Stimulated activated CD8-positive, alpha-beta memory T cell treated with anti-CD3 and anti-CD28 coated beads, Interleukin-12 subunit alpha, Interleukin-12 subunit beta, amount 100 ng/mL, for 4 hours (primary cell): ENCODE measurements around the gene LRRC8E.
A peak's percentile ranks its signal among the peaks of the same experiment; 100 is the strongest.

Source experiments
- DNase-seq: peaks from one replicate; pipeline ENCODE4 v3.0.0-alpha.2; 2020; ENCODE audit warnings: low read depth

The LRRC8E gene

DNA sequence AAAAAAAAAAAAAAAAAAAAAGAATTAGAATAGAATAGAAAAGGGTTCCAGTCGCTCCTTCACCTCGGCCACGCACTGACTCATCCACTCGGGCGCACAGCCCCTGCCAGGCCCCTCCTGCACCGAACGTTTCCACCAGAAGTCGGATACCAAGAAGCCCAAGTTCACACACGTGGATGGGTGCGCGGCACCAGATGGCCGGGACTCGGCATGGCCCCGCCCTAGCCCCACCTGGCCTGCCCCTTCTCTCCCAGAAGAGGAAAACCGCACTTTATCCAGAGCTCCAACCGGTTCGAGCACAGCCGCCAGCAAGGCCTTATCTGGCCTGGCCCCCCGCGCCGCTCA lies 20.0 kb upstream of the LRRC8E start:
- no peak for DNase-seq

GRCh38 chr19:7868671-7869452 lies 19.4 kb upstream of the LRRC8E start:
- DNase-seq = peak; percentile 72

GRCh38 chr19:7869453-7869909 lies 18.8 kb upstream of the LRRC8E start:
- peak; percentile 65 for DNase-seq

DNA sequence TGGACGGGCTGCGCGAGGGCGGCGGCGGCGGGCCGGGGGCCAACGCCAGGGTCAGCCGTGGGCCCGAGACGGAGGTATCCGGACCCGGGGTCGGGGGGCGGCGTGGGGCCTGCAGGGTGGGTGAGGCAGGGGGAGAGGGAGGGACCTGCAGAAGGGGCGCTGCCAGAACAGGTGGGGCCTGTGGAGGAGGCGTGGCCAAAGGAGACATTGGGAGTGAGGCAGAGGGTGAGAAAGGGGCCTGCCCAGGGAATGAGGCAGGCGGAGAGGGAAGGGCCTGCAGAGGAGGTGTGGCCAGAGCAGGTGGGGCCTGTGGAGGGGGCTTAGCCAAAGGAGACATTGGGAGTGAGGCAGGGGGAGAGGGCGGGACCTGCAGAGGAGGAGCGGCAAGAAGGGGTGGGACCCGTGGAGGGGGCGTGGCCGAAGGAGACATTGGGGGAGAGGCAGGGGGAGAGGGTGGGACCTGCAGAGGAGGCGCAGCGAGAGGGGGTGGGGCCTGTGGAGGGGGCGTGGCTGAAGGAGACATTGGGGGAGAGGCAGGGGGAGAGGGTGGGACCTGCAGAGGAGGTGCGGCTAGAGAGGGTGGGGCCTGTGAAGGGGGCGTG lies 18.3 kb upstream of the LRRC8E start:
- no peak for DNase-seq

GRCh38 chr19:7870571-7871436 lies 17.5 kb upstream of the LRRC8E start:
- DNase-seq = no peak

- peak; percentile 45 for DNase-seq
Observed at GRCh38 chr19:7871437-7872305, 16.6 kb upstream of the LRRC8E start.

DNA sequence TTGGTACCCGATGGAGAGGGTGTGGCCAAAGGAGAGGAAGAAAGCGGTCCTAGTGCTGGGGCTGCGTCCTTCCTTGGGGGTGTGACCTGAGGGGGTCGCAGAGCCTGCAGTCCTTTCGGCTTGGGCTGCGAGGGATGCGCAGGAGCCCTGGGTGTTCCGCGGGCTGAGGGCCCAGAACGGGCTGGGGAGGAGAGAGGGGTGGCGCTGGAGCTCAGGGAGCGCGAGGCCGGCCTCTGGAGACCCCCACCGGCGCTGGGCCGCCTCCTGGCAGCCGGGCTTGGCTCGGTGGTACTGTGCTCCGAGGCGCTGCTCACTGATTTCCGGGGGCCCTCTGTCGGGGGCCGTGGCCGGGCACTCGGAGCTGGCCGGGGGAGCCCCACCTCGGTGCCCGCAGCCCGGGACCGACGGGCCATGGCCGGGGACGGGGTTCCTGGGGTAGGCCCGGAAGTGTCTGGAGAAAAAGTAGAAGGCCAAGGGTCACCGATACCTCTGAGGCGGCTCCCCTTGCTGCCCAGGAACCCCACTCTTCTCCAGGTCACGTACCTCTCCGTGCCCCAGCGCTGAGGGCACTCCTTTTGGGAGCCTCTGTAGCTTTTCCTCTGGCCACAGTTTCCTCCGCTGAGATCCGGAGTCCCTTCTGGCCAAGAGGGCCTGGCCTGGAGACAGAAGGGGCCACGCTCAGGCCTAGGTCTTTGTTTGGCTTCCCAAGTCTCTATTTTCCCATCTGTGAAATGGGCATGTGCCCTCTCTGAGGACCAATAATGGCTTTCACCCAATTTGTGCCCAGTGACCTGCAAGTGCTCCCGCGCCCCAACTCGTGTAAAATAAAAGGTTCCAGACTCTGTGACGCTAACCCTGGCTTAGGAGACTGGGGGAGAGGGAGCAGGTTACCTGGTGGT lies 15.8 kb upstream of the LRRC8E start:
- DNase-seq = no peak

DNA sequence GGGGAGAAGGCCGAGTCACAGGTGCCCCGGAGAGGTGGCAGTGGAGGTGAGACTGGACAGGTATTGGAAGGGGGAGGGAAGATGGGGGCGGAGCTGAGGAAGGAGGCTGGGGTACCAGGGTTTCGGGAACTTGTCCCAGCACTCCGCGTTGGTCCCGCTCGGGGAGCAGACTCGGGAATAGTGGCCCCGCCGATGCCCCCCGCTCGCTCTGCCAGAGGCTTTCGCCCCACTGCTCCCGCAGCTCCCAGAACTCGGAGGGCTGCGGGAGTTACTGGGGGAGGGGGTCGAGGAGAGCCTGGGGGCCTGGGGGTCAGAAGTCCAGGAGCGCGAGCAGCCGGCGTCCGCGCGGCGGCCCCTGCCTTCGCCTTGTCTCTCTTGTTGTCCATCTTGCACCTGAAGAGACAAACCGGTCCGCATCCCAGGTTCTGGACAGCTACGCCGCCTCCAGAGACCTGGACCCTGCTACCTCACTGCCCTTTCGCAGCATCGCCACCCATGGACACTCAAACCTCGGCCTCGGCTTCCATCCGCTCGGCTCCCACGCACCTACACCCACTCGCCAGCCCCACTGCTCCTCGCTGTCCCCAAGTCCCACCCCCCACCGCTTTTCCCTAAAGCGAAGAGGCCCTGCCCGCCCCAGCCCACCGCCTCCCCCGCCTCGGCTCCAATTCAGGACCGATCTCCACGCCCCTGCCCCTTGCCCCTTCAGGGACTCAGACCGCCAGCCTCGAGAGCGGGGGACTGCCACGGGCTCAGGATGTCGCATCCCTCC lies 14.8 kb upstream of the LRRC8E start:
- no peak for DNase-seq

GRCh38 chr19:7874076-7874896 lies 14.0 kb upstream of the LRRC8E start, which contains the start of gene PRR36:
Gene PRR36 (minus strand): TSS chr19:7874390. CDS start chr19:7873689, 701 bp downstream.
- DNase-seq = no peak

- no peak for DNase-seq
Observed at GRCh38 chr19:7874897-7875273, 13.4 kb upstream of the LRRC8E start.

DNA sequence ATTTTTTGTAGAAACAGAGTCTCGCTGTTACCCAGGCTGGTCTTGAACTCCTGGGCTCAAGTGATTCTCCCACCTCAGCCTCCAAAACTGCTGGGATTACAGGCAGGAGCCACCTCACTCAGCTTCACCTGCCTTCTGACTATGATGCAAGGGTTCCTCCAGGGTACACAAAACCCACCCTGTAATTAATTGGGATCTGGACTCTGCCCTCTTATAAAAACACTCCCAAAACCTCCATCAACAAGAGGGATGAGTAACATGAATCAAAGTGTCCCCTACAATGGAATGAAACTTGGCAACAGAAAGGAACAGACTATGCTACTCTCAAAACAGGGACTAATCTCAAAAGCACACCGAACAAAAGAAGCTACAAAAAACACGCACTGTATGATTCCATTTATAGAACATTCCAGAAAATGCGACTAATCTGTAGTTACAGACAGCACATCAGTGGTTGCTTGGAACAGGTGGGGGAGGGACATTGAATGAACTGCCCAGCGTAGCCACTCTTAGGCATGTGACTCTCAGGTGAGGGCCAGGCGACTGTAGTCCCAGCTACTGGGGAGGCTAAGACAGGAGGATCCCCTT lies 11.0 kb upstream of the LRRC8E start:
- no peak for DNase-seq

DNA sequence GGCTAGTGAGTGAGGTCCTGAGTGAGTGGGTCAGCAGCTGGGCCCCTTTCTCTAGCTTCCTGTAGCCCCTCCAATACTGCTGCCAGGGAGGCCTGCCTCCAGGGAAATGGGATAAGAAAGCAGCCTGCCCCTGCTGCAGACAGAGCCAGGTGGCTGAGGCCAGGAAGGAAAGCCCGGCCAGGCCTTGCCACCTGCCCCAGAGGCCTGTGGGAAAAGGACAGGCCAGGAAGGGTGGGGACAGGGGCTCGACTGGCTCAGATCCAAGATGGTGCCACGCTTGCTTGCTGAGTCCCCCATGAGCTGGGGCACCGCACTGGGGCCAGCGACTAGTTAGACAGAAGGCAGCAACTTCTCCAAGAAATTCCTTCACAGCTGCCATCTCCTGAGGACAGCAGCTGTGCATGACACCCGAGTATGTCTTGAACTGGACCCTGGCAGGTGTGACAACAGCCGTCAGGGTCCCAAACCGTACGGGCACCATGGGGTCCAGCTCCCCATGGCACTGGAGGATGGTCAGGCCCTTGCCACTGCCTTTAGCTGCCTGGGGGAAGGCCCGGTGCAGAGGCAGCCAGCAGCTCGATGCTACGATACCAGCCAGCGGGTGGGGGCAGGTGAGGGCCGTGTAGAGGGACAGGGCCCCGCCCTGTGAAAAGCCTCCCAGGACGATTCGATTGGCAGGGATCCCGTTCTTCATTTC lies 9.1 kb upstream of the LRRC8E start:
- DNase-seq = no peak

DNA sequence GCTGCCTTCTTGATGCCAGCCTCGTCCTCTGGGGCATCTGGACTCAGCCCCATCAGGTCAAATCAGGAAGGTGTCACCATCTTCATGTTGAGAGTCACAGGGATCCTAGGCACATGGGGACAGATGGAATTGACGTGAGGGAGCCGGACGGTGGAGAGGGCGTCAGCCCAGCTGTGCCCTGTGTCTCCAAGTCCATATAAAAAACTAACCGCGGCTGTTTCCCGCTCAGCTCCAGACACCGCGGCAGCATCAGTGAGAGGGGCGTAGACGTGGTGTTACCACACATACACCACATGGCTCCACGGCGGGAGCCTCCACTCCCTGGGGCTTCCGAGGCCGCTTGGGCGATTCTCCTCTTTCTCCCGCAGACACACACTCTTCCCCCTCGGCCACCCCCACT lies 8.5 kb upstream of the LRRC8E start:
- no peak for DNase-seq

- DNase-seq = no peak
Observed at GRCh38 chr19:7881910-7882309, 6.4 kb upstream of the LRRC8E start.

GRCh38 chr19:7883105-7883504 lies 5.2 kb upstream of the LRRC8E start:
- no peak for DNase-seq

- DNase-seq = no peak
Observed at GRCh38 chr19:7883796-7884570, 4.3 kb upstream of the LRRC8E start.

DNA sequence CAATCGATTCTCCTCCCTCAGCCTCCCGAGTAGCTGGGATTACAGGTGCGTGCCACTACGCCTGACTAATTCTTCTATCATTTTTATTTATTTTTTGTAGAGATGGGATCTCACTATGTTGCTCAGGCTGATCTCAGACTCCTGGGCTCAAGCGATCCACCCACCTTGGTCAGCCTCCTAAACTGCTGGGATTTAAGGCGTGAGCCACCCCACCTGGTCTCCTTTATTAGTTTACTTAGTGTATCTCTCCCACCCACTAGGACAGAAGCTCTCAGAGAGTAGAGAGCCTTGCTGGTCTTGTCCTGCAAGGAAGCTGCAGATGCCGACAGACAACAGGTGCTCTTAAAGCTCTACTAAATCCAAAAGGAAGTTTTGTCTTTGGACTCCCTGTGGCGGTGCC lies 2.5 kb upstream of the LRRC8E start:
- DNase-seq = no peak
